HL-60 (cell line): ENCODE measurements around the gene PRSS56.

Experiments used
- DNase-seq, 2 experiments: peaks; one replicate each; pipeline ENCODE4 v3.0.0-alpha.2; 2010 to 2020; ENCODE audit warnings: low read depth in 1 of 2, low spot score in 1 of 2
- H3K27ac ChIP-seq: fragments of 250-450 bp; sonication (Bioruptor Pico); replicated peaks from 2 replicates; pipeline ENCODE4 v1.5.1; 2020; ENCODE audit warnings: mild to moderate bottlenecking, moderate library complexity
- H3K27me3 ChIP-seq: fragments of 250-450 bp; sonication (Bioruptor Pico); 2 replicates; pipeline ENCODE4 v1.5.1; 2021; ENCODE audit warnings: mild to moderate bottlenecking, moderate library complexity; ENCODE audit not compliant: insufficient read depth, poor library complexity, severe bottlenecking
- H3K4me3 ChIP-seq: replicated peaks from 2 replicates; pipeline ENCODE4 v1.5.1; 2011; ENCODE audit warnings: mild to moderate bottlenecking, control low read depth, low read length; ENCODE audit not compliant: insufficient read depth
- CTCF ChIP-seq: IDR thresholded peaks from one replicate; pipeline ENCODE4 v1.5.1; 2011; ENCODE audit warnings: low read length, control low read depth, inconsistent platforms; ENCODE audit not compliant: insufficient read depth
- GABPA ChIP-seq: IDR thresholded peaks from 2 replicates; pipeline ENCODE4 v1.6.1; 2012; ENCODE audit warnings: low read depth
- POLR2AphosphoS5 ChIP-seq: IDR thresholded peaks from 2 replicates; pipeline ENCODE4 v1.6.1; 2012; ENCODE audit warnings: low read depth
- REST ChIP-seq: IDR thresholded peaks from 2 replicates; pipeline ENCODE4 v1.6.1; 2012; ENCODE audit warnings: low read depth; ENCODE audit not compliant: insufficient replicate concordance
- SPI1 ChIP-seq: IDR thresholded peaks from 2 replicates; pipeline ENCODE4 v1.6.1; 2012; ENCODE audit warnings: low read depth, mild to moderate bottlenecking, borderline replicate concordance

PRSS56 gene

DNA sequence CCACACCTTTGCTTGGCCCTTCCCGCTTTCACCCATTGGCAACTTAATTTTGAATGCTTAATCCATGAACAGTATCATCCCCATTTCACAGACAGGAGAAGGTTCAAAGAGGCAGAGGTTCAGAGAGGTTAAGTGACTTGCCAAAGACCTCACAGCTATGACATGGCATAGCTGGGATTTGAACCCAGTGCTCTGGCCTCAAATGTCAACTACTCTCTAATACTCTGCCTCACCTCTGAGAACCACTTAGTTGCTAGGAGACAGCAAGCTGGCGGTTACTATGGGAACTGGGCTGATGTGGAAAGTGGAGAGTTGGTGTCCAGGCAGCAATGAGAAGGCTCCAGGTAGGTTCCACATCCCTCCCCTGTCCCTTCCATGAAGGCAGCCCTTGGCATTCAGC is 15.8 kb upstream of the PRSS56 start:
- DNase-seq = no peak
- H3K27me3 ChIP-seq = peaks cover 40% of the 10 kb centered on the region
- no peak overlapping the region for H3K27ac ChIP-seq
- no peak overlapping the region for H3K4me3 ChIP-seq
- TF ChIP-seq SPI1 (no peak), REST (no peak), POLR2AphosphoS5 (no peak), CTCF (no peak), GABPA (no peak)

- Histone ChIP-seq H3K27ac (no peak overlapping the region), H3K27me3 (peaks cover 36% of the 10 kb centered on the region), H3K4me3 (no peak overlapping the region)
- TF ChIP-seq POLR2AphosphoS5 (no peak), GABPA (no peak), SPI1 (no peak), REST (no peak), CTCF (no peak)
- no peak for DNase-seq
Measured at GRCh38 chr2:232505856-232506255, 14.3 kb upstream of the PRSS56 start.

- DNase-seq = no peak
- no peak for TF ChIP-seq SPI1
- no peak for TF ChIP-seq GABPA
- TF ChIP-seq REST = no peak
- TF ChIP-seq CTCF = no peak
- TF ChIP-seq POLR2AphosphoS5 = no peak
- no peak overlapping the region for H3K27ac ChIP-seq
- H3K27me3 ChIP-seq = peaks cover 33% of the 10 kb centered on the region
- no peak overlapping the region for H3K4me3 ChIP-seq
Measured at GRCh38 chr2:232506709-232507108, 13.5 kb upstream of the PRSS56 start.
